Activated T-cell treated with anti-CD3 and anti-CD28 coated beads, Interleukin-2, amount 50 U/mL, for 1 hour (primary cell): ENCODE measurements around the gene SLC35G2.
"Not testable (repeated sequence)": the region's sequence is repeated elsewhere in the genome, so short reads cannot be mapped to it uniquely, and the experiment has no call there.

Experiments
- DNase-seq: peaks from one replicate; pipeline ENCODE4 v3.0.0-alpha.2; 2020

The SLC35G2 gene

GRCh38 chr3:136891934-136892855, 73.3 kb downstream of the SLC35G2 start:
- DNase-seq: no peak

- no peak for DNase-seq
These were observed 75.0 kb downstream of the SLC35G2 start for GRCh38 chr3:136893848-136894443.

GRCh38 chr3:136897171-136897570, 78.2 kb downstream of the SLC35G2 start:
- not testable (repeated sequence) for DNase-seq

DNA sequence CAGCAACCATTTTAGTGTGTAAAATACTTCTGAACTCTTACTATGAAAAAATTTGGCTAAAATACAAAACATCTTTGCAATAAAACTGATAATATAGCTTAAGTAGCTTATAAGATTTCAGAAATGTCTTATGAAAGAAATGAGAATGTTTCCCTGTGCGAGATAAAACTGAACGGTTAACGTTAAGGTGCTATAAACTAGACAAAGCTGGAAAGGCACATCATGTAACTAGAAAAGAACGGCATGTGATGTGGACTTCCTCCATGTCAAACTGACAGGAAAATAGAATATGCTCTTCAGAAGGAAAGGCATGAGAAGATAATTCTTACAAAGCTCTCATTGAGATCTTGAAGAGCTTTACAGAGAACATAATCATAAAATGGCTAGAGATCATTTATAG, 79.6 kb downstream of the SLC35G2 start:
- DNase-seq: no peak

- no peak for DNase-seq
These were observed 80.0 kb downstream of the SLC35G2 start for GRCh38 chr3:136898954-136899353.

GRCh38 chr3:136899622-136900158, 80.8 kb downstream of the SLC35G2 start:
- DNase-seq: no peak

GRCh38 chr3:136900694-136901093, 81.8 kb downstream of the SLC35G2 start:
- DNase-seq: not testable (repeated sequence)

DNA sequence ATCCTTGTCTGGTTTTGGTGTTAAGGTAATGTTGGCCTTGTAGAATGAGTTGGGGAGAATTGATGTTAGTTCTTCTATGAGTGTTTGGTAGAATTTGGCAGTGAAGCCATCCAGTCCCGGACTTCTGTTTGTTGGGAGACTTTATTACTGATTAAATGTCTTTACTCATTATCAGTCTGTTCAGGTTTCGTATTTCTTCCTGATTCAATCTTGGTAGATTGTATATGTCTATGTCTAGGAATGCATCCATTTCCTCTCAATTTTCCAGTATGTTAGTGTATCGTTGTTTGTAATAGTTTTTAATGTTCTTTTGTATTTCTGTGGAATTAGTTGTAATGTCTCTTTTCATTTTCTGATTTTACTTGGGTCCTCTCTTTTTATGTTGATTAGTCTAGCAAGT, 82.5 kb downstream of the SLC35G2 start:
- DNase-seq: no peak

GRCh38 chr3:136902530-136902929, 83.6 kb downstream of the SLC35G2 start:
- DNase-seq: not testable (repeated sequence)

DNA sequence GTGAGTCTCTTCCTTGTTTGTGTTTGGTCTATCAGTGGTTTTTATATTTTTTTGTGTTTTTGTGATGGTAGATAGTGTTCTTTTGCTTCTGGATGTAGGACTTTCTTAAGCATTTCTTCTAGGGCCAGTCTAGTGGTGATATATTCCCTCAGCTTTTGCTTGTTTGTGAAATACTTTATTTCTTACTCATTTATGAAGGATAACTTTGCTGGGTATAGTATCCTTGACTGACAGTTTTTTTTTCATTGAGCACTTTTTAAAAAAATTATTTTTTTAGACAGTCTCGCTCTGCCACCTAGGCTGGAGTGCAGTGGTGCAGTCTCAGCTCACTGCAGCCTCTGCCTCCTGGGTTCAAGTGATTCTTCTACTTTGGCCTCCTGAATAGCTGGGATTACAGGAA, 85.0 kb downstream of the SLC35G2 start:
- DNase-seq: no peak

DNA sequence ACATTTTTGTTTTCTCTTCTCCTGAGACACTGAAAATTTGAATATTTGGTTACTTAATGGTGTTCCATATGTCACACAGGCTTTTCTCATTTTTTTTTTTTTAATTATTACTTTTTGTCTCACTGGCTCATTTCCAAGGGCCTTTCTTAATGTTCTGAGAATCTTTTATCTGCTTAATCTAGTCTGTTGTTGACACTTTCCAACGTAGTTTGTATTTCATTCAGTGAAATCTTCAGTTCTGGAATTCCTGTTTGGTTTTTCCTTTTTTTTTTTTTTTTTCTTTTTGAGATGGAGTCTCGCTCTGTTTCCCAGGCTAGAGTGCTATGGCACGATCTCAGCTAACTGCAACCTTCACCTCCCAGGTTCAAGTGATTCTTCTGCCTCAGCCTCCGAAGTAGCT, 85.8 kb downstream of the SLC35G2 start:
- no peak for DNase-seq
